HepG2 (cell line): ENCODE results near the gene ANKS1A. TPM values are rescaled to one million over a fixed set of nuclear protein-coding genes. Genes with fewer than 3 reads are reported as not detected.

Experiments
- ATAC-seq: fragments of 200-7000 bp; cut with Tn5 transposase; 3 replicates; pipeline ENCODE4 v1.9.1; 2020; ENCODE audit warnings: mild to moderate bottlenecking, moderate library complexity
- BruUV-seq: library from RNA; stranded (reverse); fragments of 400-500 nt; replicated peaks from 2 replicates; lab custom pipeline; 2021; lab: Mats Ljungman, UMichigan
- CTCF ChIA-PET: fragments of 300-600 bp; formaldehyde crosslinking; extraction: SDS; loops from one replicate; lab custom pipeline; 2021; ENCODE audit warnings: low total read pairs, inconsistent platforms, low intra/inter-chr PET ratio; lab: Yijun Ruan, JAX
- POLR2A ChIA-PET: fragments of 350-600 bp; sonication (Branson Sonifier 250); formaldehyde crosslinking; loops from one replicate; lab custom pipeline; 2020; ENCODE audit warnings: antibody characterized with exemption, inconsistent platforms; lab: Yijun Ruan, JAX
- DNase-seq: peaks from one replicate; pipeline ENCODE4 v3.0.0-alpha.2; 2015; ENCODE audit warnings: low spot score
- FAIRE-seq: peaks from 3 replicates; lab custom pipeline; 2011; peaks lifted over from hg19 to GRCh38; lab: Jason Lieb, UNC
- H2AFZ ChIP-seq: one replicate; pipeline ENCODE4 v1.6.1; 2011; ENCODE audit warnings: low read length, inconsistent platforms
- H3K27ac ChIP-seq: fragments of 300-600 bp; 3 replicates; pipeline ENCODE4 v1.8.0; 2011; ENCODE audit warnings: mixed run types, mild to moderate bottlenecking, mixed read lengths, low read length, inconsistent platforms; ENCODE audit not compliant: insufficient read depth; ENCODE audit errors: extremely low read length
- H3K27me3 ChIP-seq, 2 experiments: fragments of 200-600 bp in 1 of 2; 2 replicates in 1 of 2; 3 replicates in 1 of 2; pipeline versions ENCODE4 v1.6.0 to v1.8.0; 2011; ENCODE audit warnings: low read length in 2 of 2, mild to moderate bottlenecking in 2 of 2, moderate library complexity in 2 of 2, inconsistent platforms in 1 of 2; ENCODE audit not compliant: insufficient read depth in 2 of 2, control insufficient read depth in 1 of 2
- H3K36me3 ChIP-seq, 2 experiments: fragments of 200-600 bp in 1 of 2; replicated peaks in 1 of 2; 2 replicates in 1 of 2; 3 replicates in 1 of 2; pipeline versions ENCODE4 v1.5.1 to v1.8.0; 2011; ENCODE audit warnings: low read length in 2 of 2, inconsistent platforms in 1 of 2; ENCODE audit not compliant: insufficient read depth in 2 of 2, control insufficient read depth in 1 of 2
- H3K4me1 ChIP-seq: 2 replicates; pipeline ENCODE4 v1.5.1; 2012; ENCODE audit warnings: low read length, inconsistent platforms; ENCODE audit not compliant: insufficient read depth
- H3K4me2 ChIP-seq: 2 replicates; pipeline ENCODE4 v1.6.0; 2011; ENCODE audit warnings: low read depth, low read length, inconsistent platforms
- H3K4me3 ChIP-seq, 3 experiments: fragments of 200-600 bp in 1 of 3; sonication (generic), shearing (Covaris generic) in 1 of 3; replicated peaks in 1 of 3; 2 replicates each; pipeline ENCODE4 v1.5.1; 2011 to 2016; ENCODE audit warnings: low read length in 3 of 3, inconsistent platforms in 2 of 3, low read depth in 2 of 3, mild to moderate bottlenecking in 2 of 3, control low read depth in 1 of 3, mixed read lengths in 1 of 3; ENCODE audit not compliant: insufficient read depth in 1 of 3
- H3K79me2 ChIP-seq: one replicate; pipeline ENCODE4 v1.6.1; 2011; ENCODE audit warnings: low read length, inconsistent platforms; ENCODE audit not compliant: insufficient read depth
- H3K9ac ChIP-seq: 2 replicates; pipeline ENCODE4 v1.6.0; 2011; ENCODE audit warnings: mild to moderate bottlenecking, low read depth, low read length, inconsistent platforms; ENCODE audit not compliant: insufficient read depth
- H3K9me3 ChIP-seq: 2 replicates; pipeline ENCODE4 v1.5.1; 2012; ENCODE audit warnings: mild to moderate bottlenecking, low read length
- H4K20me1 ChIP-seq: 2 replicates; pipeline ENCODE4 v1.6.0; 2011; ENCODE audit warnings: inconsistent platforms, mild to moderate bottlenecking, low read length, moderate library complexity; ENCODE audit not compliant: insufficient read depth
- NFE2L1 ChIP-seq: sonication (generic); formaldehyde crosslinking; IDR thresholded peaks from 2 replicates; pipeline ENCODE4 v1.4.0; 2020; ENCODE audit warnings: missing genetic modification reagents, mild to moderate bottlenecking, borderline replicate concordance
- RFX1 ChIP-seq: fragments of 450-650 bp; IDR thresholded peaks from 2 replicates; pipeline ENCODE4 v1.6.1; 2017
- SNAPC2 ChIP-seq: sonication (generic); formaldehyde crosslinking; IDR thresholded peaks from 2 replicates; pipeline ENCODE4 v1.8.1; 2022; ENCODE audit warnings: mild to moderate bottlenecking, missing genetic modification reagents
- ZNF33A ChIP-seq: sonication (generic); formaldehyde crosslinking; IDR thresholded peaks from 2 replicates; pipeline ENCODE4 v1.5.1; 2020; ENCODE audit warnings: missing genetic modification reagents, mild to moderate bottlenecking, moderate library complexity, borderline replicate concordance
- ZNF878 ChIP-seq: sonication (generic); formaldehyde crosslinking; IDR thresholded peaks from 2 replicates; pipeline ENCODE4 v1.8.1; 2023; ENCODE audit warnings: mild to moderate bottlenecking, missing genetic modification reagents, moderate library complexity
- WGBS: methylation state at CpG from one replicate; pipeline ENCODE4 v1.1.6; 2017; ENCODE audit warnings: low lambda C conversion rate; 5-methylcytosine and 5-hydroxymethylcytosine counted together
- in situ Hi-C: cut with HindIII; loops from 2 replicates; pipeline ENCODE4 v1.10.0; 2017; ENCODE audit warnings: low pct_unique_long_range_greater_than_20kb; ENCODE audit not compliant: extremely low pct_ligation_motif_present
- intact Hi-C: fragments of 100-400 bp; cut with micrococcal nuclease; formaldehyde crosslinking; loops from one replicate; pipeline ENCODE4 v1.10.0; 2022; ENCODE audit not compliant: unreplicated experiment
- polyA plus RNA-seq, 8 experiments: library from polyadenylated mRNA; depleted of rRNA in 3 of 8; stranded (reverse) in 7 of 8; unstranded in 1 of 8; fragments of >200 nt; fragmentation: Illumina TruSeq in 4 of 8; extraction: Trizol in 4 of 8; gene quantifications; 2 replicates each; pipeline versions ENCODE4 v1.2.1 to v1.2.3, GENCODE V29; 2011 to 2016; ENCODE audit warnings: low read depth in 4 of 8, missing spikeins in 1 of 8, mixed read lengths in 1 of 8; ENCODE audit not compliant: insufficient read depth in 1 of 8
- total RNA-seq, 5 experiments: library from RNA; depleted of rRNA; stranded (reverse); fragments of >200 nt; fragmentation: Illumina TruSeq; extraction: Trizol; gene quantifications; 2 replicates each; pipeline ENCODE4 v1.2.3, GENCODE V29; 2016; ENCODE audit warnings: low read depth in 1 of 5
- TF ChIP-seq, protein P1 (sequence below), 2 experiments: sonication (generic) in 1 of 2; formaldehyde crosslinking in 1 of 2; IDR thresholded peaks; 2 replicates each; pipeline versions ENCODE4 v1.5.1 to v1.6.1; 2011 to 2020; ENCODE audit warnings: borderline replicate concordance in 1 of 2, low read depth in 1 of 2, low read length in 1 of 2, mild to moderate bottlenecking in 1 of 2, missing genetic modification reagents in 1 of 2, moderate library complexity in 1 of 2

Gene ANKS1A
- total and polyA plus RNA-seq, 2 of the 13 experiments (the other 11 are each of a cell fraction or from before 2014, with no cell fraction given) = 7.2 to 15.1 TPM

DNA sequence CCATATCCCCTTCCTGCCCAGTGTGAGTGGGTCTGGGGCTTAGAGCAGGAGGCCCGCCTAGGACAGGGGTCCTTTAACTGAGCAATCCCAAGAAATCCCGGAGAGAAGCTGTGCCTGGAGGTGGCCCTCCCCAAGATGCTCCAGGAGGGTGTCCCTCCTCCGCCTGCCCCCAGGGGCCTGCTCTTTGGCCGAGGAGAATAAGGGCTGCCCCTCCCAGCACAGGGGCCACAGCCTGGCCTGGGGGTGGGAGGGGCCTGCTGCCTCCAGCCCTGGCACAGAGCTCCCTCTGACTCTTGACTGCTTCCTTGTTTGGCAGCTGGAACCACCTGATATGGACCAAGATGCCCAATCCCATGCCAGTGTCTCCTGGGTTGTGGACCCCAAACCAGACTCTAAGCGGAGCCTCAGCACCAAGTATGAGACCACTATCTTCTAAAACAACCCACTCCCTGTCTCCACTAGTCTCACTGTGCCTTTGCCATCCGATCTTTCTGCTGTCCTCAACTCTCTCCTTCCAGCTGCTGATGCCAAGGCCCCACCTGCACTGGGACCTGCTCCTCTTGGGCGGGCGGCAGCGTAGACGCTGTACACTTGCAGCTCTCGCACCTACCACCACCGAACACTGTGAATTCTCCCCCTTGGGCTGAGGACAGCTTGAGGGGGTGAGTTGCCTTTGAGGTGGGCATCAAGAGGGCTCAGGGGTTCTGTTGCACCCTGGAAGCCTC, 197.7 kb downstream of the ANKS1A start:
- Histone ChIP-seq H4K20me1 (no peaks in the 10 kb centered on the region), H3K4me2 (no peak overlapping the region), H3K27ac (no peak overlapping the region), H3K4me1 (no peaks in the 10 kb centered on the region), H3K4me3 (no peak overlapping the region), H2AFZ (no peak overlapping the region), H3K9ac (no peak overlapping the region), H3K36me3 (peaks cover 14 to 30% of the 10 kb centered on the region in 2 experiments; a peak in 4 of 5 replicates), H3K27me3 (no peaks in the 10 kb centered on the region), H3K79me2 (no peaks in the 10 kb centered on the region), H3K9me3 (no peaks in the 10 kb centered on the region)
- no TSS peak for BruUV-seq
- ChIA-PET CTCF (no interaction called here), POLR2A (no interaction called here)
- no peak for ATAC-seq
- TF ChIP-seq SNAPC2 (CRISPR knock-in tag) (no peak), ZNF33A (no peak)
- 98% methylated on average over 9 of the region's 12 CpGs for WGBS
- no peak for FAIRE-seq
- intact Hi-C loops = no loop called here
- DNase-seq = no peak
- in situ Hi-C loops = no loop called here

DNA sequence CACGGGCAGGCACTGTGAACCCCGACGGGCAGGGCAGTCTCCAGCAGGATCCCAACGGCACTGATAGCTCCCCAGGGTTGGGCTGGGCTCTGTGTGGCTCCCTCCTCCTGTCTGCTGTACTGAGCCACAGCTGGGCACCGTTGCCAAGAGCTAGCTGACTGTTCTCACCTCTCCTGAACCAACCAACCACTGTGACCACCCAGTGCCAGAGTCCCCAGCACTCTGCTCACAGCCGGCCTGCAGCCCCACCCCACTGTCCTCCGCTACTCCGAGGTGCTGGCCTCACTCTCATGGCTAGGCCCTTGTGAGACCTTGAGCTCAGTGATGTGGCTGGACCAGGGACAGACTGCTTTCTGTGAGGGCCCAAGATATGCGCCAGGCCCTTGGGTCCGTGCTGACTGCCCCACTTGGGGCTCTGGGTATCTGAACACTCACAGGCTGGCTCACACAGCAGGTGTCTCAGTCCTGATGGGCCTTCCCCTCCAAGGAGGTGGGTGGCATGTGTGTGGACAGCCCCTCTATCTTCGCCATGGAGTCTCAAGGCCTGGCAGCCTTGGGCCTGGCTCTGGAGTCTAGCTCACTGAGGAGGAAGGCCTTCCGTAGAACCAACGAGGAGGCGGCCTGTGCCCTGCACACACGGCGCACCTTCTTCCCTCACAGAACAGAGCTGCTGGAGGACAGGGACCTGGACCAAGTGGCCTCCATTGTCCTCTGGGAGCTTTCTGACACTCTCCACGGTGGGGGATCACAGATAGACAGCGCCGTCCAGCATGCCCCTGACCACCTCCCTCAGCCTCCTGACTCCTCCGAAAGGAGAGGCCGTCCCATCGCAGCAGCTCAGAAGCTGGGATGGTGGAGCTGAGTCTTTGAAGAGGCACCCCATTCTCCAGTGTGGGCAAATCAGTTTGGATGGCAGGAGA, 198.6 kb downstream of the ANKS1A start:
- intact Hi-C loops = no loop called here
- H3K27me3 ChIP-seq = no peaks in the 10 kb centered on the region
- no TSS peak for BruUV-seq
- no peaks in the 10 kb centered on the region for H3K9me3 ChIP-seq
- 93% methylated on average over 19 of the region's 22 CpGs for WGBS
- CTCF ChIA-PET = no interaction called here
- peaks cover 14 to 30% of the 10 kb centered on the region in 2 experiments; a peak in 4 of 5 replicates for H3K36me3 ChIP-seq
- no peak for FAIRE-seq
- H3K9ac ChIP-seq = no peak overlapping the region
- no peak overlapping the region for H3K4me2 ChIP-seq
- H3K4me3 ChIP-seq = no peak overlapping the region
- in situ Hi-C loops = no loop called here
- DNase-seq = no peak
- H2AFZ ChIP-seq = no peak overlapping the region
- POLR2A ChIA-PET = no interaction called here
- no peaks in the 10 kb centered on the region for H3K79me2 ChIP-seq
- no peak; the same call in 2 of the 3 replicates for ATAC-seq
- no peaks in the 10 kb centered on the region for H3K4me1 ChIP-seq
- no peak overlapping the region for H3K27ac ChIP-seq
- H4K20me1 ChIP-seq = no peaks in the 10 kb centered on the region
- TF ChIP-seq NFE2L1 (CRISPR knock-in tag) (no peak), RFX1 (no peak), ZNF878 (CRISPR knock-in tag) (no peak)
- TF ChIP-seq, protein P1, sequence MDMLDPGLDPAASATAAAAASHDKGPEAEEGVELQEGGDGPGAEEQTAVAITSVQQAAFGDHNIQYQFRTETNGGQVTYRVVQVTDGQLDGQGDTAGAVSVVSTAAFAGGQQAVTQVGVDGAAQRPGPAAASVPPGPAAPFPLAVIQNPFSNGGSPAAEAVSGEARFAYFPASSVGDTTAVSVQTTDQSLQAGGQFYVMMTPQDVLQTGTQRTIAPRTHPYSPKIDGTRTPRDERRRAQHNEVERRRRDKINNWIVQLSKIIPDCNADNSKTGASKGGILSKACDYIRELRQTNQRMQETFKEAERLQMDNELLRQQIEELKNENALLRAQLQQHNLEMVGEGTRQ (IDR thresholded peaks at IDR 0.05; ENCODE audit: low read depth, low read length) = no peak
- TF ChIP-seq, protein P1 (CRISPR knock-in tag; IDR thresholded peaks at IDR 0.05; ENCODE audit: borderline replicate concordance) = no peak
